Measurements from ENCODE around the gene PDE12. TPM values are rescaled to one million over a fixed set of nuclear protein-coding genes. Genes with fewer than 3 reads are reported as not detected.

The PDE12 gene
- 12.6 and 14.7 TPM in 2 replicates for total RNA-seq

- FAIRE-seq, result no peak
- no peak for TF ChIP-seq CTCF (IDR thresholded peaks at IDR 0.05; ENCODE audit: insufficient read depth, low read length, severe bottlenecking)
- Histone ChIP-seq H3K36me3 (ENCODE audit: control insufficient read depth, insufficient read depth, low read length) (no peaks in the 10 kb centered on the region), H3K27me3 (ENCODE audit: control insufficient read depth, insufficient read depth, low read length) (no peaks in the 10 kb centered on the region), H3K4me3 (ENCODE audit: low read depth, low read length) (peak within 1 kb of the TSS; percentile 83)
- DNase-seq (ENCODE audit: low read depth), result peak; percentile 77
Observed at GRCh38 chr3:57555738-57556458, at the start of gene PDE12. Gene PDE12, plus strand, starts transcription at chr3:57556274. Its CDS starts 106 bp downstream, at chr3:57556380.

GRCh38 chr3:57512166-57512565 is 43.9 kb upstream of the PDE12 start:
- Histone ChIP-seq H3K27me3 (ENCODE audit: control insufficient read depth, insufficient read depth, low read length) (no peaks in the 10 kb centered on the region), H3K4me3 (ENCODE audit: low read depth, low read length) (no peak overlapping the region), H3K36me3 (ENCODE audit: control insufficient read depth, insufficient read depth, low read length) (no peaks in the 10 kb centered on the region)
- DNase-seq (ENCODE audit: low read depth) (no peak), FAIRE-seq (no peak)
- TF ChIP-seq CTCF (IDR thresholded peaks at IDR 0.05; ENCODE audit: insufficient read depth, low read length, severe bottlenecking), result no peak

- TF ChIP-seq CTCF (IDR thresholded peaks at IDR 0.05; ENCODE audit: insufficient read depth, low read length, severe bottlenecking), result no peak
- H3K27me3 ChIP-seq (ENCODE audit: control insufficient read depth, insufficient read depth, low read length), result no peaks in the 10 kb centered on the region
- FAIRE-seq (no peak), DNase-seq (ENCODE audit: low read depth) (peak; percentile 11)
- no peaks in the 10 kb centered on the region for H3K36me3 ChIP-seq (ENCODE audit: control insufficient read depth, insufficient read depth, low read length)
- no peak overlapping the region for H3K4me3 ChIP-seq (ENCODE audit: low read depth, low read length)
Observed at GRCh38 chr3:57518276-57518915, 37.7 kb upstream of the PDE12 start.

- no peak for FAIRE-seq
Observed at GRCh38 chr3:57530071-57530608, 25.9 kb upstream of the PDE12 start.

GRCh38 chr3:57538465-57538864 is 17.6 kb upstream of the PDE12 start:
- FAIRE-seq (no peak), DNase-seq (ENCODE audit: low read depth) (no peak)
- Histone ChIP-seq H3K4me3 (ENCODE audit: low read depth, low read length) (no peak overlapping the region), H3K27me3 (ENCODE audit: control insufficient read depth, insufficient read depth, low read length) (no peaks in the 10 kb centered on the region), H3K36me3 (ENCODE audit: control insufficient read depth, insufficient read depth, low read length) (no peaks in the 10 kb centered on the region)
- no peak for TF ChIP-seq CTCF (IDR thresholded peaks at IDR 0.05; ENCODE audit: insufficient read depth, low read length, severe bottlenecking)

More at GRCh38 chr3:57530071-57530608, 25.9 kb upstream of the PDE12 start:
- no peaks in the 10 kb centered on the region for H3K27me3 ChIP-seq (ENCODE audit: control insufficient read depth, insufficient read depth, low read length)
- no peak for TF ChIP-seq CTCF (IDR thresholded peaks at IDR 0.05; ENCODE audit: insufficient read depth, low read length, severe bottlenecking)
- no peaks in the 10 kb centered on the region for H3K36me3 ChIP-seq (ENCODE audit: control insufficient read depth, insufficient read depth, low read length)
- no peak overlapping the region for H3K4me3 ChIP-seq (ENCODE audit: low read depth, low read length)
- no peak for DNase-seq (ENCODE audit: low read depth)

Measured in bronchial epithelial cell (primary cell).